Hematopoietic multipotent progenitor cell treated with erythropoietin and hydrocortisone succinate and interleukin-3 and kit ligand, for 4 days (in vitro differentiated cells): ENCODE data around the gene LHX5.

ENCODE experiments used
- DNase-seq: peaks from one replicate; pipeline ENCODE4 v3.0.0-alpha.2; 2015

LHX5 gene

GRCh38 chr12:113438523-113439300 is 33.0 kb downstream of the LHX5 start:
- DNase-seq: no peak

DNA sequence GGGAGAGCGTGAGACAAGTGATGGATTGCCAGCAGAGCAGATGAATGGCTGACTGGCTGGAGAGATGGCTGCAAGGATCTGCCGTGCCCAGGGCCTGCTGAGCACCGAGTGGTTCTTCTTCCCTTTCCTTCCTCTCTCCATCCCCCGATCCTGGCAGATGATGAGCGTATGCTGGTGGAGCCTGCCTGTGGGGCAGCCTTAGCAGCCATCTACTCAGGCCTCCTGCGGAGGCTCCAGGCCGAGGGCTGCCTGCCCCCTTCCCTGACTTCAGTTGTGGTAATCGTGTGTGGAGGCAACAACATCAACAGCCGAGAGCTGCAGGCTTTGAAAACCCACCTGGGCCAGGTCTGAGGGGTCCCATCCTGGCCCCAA is 34.0 kb downstream of the LHX5 start:
- no peak for DNase-seq

DNA sequence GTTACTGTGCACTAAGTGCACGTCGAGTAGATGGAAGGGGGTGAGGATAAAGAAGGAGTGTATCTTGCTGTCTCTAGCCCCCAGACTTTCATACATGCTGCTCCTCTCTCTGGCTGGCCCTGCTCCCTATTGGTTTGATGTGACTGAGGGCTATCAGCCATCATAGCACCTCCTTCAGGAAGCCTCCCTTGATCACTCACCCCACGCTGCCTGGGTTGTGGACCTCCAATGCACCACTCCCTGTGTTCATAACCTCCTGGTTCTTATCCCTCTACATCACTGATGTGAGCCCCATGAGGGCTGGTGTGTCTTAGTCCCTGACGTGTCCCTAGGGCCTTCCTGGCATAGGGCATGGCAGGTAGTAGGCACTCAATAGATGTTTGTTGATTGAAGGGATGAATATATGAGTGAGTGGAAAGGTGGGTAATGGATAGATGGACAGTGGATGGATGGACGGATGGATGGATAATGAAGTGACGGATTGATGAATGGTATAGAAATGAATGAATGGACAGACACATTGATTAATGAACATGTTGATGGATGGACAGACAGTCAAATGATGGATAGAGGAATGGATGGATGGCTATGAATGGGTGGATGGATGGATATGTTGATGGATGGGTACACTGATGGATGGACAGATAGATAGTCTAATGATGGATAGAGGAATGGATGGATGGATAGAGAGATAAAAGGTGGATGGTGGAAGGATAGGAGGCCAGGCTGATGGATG is 34.5 kb downstream of the LHX5 start:
- DNase-seq: no peak

DNA sequence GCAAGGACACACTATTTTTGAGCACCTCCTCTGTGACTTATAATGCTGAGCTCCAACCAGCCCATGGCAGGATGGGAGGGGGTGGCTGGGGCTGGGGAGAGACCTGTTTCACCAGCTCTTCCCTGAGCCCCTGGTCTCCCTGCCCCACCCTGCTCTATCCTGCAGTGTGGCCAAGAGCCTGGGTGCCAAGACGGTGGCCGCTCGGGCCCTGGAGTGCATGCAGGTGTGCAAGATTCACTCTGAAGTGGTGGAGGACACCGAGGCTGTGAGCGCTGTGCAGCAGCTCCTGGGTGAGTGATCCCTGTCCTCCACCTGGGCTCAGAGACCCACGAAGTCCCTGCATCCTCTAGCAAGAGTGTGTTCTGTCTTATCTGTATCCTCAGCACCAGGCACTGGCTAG is 35.1 kb downstream of the LHX5 start:
- no peak for DNase-seq

- DNase-seq: no peak
These were observed 36.3 kb downstream of the LHX5 start for GRCh38 chr12:113435367-113435766.

DNA sequence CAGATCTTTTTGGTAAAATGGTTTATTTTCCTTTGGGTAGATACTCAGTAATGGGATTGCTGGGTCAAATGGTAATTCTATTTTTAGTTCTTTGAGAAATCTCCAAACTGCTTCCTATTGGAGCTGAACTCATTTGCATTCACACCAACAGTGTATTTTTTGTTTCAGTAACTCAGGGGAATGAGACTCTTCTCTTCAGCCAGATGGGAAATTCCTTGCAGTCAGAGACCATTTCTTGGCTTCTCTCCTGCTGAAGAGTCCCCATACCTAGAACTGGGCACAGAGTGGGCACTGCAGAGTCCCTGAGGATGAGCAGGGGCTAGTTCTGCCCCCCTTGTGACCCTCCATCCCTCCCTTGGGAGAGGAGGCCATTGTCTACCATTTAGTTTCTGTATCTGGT is 38.7 kb downstream of the LHX5 start:
- no peak for DNase-seq

DNA sequence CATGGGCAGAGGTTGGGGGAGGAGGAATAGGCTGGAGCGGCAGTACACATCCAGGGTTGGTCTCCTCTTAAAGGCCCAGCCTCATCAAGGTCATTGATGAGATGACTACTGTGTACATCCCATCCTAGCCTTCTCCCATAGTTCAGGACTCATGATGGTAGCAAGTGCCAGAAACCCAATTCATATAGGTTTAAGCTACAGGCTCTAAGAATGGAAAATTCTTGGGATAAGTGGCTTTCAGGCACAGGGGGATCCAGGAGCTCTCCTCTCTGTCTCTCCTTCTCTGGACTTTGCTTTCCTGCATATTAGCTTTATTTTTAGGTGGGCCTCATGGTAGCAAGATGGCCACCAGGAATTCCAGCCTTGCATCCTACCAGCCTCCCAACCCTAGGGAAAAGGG is 43.2 kb downstream of the LHX5 start:
- DNase-seq: no peak

- no peak for DNase-seq
These were observed 43.8 kb downstream of the LHX5 start for GRCh38 chr12:113427882-113428281.

DNA sequence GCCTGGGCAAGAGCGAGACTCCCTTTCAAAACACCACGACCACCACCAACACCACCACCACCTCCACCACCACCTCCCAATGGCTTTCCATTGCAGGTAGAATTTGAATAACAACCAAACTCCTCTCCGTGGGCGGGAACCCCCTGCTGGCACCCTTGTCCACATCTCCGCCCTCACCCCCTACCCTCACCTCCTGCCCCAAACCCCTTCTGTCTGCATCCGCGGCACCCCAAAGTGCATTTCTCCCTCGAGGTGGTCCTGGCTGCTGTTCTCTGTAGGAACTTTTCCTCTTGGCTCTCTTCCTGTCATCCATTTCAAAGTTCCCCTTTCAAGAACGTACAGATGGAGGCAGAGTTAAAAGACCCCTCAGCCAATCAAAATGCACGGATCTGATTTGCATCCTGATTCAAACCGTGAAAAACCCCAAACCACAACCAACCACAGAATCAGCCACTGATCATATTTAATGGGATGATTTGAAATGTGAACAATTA is 45.7 kb downstream of the LHX5 start:
- DNase-seq: no peak

GRCh38 chr12:113424915-113425823 is 46.5 kb downstream of the LHX5 start:
- DNase-seq: peak; percentile 77

DNA sequence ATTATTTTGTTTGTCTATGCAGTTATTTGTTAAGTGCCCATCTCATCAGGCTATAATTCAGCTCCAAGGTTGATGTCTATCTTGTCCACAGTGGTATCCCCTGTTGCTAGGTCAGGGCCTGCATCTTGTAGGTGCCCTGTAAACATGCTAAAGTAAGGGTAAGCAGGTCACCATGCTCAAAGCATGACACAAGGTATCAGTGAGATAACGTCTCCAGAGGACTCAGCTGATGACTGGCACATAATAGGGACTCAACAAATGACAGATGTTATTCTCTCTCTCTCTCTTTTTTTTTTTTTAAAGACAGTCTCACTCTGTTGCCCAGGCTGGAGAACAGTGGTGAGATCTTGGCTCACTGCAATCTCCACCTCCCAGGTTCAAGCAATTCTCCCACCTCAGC is 47.2 kb downstream of the LHX5 start:
- peak; percentile 24 for DNase-seq

- DNase-seq: peak; percentile 31
These were observed 48.6 kb downstream of the LHX5 start for GRCh38 chr12:113422886-113423669.

DNA sequence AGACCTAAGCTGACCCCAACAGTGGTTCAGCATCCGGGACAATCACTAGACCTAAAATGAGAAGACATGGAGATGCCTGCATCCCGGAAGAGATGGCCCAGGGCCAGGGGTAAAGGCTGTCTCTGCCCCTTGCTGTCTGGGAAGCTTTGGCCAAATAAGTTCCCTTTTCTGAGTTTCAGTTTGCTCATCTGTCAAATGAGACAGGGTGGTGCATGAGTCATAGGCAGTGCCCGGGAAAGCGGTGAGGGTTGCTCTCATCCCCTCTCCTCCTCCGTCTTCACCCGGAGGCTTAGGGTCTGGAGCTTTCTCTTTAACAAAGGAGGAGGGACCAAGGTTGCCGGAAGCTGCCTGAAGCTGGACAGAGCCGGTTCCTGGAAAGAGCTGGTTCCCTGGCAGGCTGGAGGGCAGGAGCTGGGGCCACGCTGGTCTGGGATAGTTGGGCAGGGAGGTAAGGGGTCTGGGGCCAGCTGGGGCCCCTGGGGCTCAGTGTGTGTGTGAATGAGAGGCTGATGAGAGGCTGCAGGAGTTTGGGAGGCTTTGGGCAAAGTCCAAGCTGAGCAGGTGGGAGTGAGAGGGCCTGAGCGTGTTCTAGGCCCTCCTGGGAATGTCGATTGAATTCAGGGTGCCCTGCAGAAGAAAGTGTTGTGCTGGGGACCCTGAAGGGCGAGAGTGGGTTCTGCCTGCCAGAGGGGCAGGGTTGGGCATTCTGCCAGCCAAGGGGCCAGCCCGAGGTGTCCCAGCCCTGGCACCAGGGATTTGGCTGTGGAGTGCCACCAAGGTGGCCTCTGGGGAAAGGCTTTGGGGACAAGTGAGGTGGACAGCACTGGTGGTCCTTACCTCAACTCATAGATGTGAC is 49.4 kb downstream of the LHX5 start, which contains the start of gene SDSL:
SDSL (plus strand) TSS at position 351 of the 856 bp plus-strand sequence. CDS start 5,603 bp downstream, outside the sequence.
- DNase-seq: peak; percentile 97

DNA sequence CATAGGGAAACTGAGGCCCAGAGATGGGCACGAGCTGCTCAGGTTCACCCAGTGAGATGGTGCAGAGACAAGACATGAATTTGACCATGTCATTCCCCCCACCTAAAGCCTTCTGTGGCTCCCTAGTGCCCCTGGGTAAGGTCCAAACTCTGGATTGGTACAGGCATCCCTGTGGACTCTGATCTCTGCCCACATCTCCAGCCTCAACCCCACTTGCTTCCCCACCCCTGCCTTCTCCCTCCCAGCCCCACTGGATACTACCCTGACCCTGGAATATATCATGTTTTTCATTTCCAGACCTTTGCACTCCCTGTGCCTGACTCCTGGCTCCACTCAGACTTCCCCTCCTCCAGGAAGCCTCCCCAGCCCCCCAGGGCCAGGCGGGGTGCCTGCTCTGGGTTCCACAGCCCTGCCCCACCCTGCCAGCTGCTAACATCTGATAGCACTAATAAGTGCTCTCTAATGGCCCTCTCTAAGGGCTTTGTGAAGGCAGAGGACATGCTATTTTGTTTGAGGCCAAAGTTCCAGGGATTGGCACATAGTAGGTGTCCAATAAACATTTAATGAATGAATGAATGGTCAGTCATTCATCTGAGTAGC is 50.6 kb downstream of the LHX5 start:
- DNase-seq: peak; percentile 91

- DNase-seq: no peak
These were observed 53.3 kb downstream of the LHX5 start for GRCh38 chr12:113418213-113418879.

DNA sequence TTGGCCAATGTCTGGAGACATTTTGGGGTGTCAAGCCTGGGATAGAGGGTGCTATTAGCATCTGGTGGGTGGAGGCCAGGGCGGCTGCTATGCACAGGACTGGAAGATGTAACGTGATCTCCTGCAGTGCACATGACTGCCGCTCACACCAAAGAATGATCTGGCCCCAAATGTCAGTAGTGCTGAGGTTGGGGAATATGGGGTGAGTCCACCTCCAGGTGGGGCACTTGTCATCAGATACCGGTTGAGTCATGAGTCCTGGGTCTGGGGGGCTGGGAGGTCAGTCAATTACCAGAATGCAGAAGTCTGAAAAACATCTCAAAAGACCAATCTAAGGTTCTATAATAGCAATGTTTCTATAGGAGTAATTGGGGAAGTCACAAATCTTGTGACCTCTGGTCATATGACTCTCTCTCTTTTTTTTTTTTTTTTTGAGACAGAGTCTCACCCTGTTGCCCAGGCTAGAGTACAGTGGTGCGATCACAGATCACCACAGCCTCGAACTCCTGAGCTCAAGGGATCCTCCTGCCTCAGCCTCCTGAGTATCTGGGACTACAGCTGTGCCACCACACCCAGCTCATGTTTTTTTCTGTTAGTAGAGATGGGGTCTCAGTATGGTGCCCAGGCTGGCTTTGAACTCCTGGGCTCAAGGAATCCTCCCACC is 55.4 kb downstream of the LHX5 start:
- peak; percentile 77 for DNase-seq

- DNase-seq: no peak
These were observed 57.1 kb downstream of the LHX5 start for GRCh38 chr12:113414519-113415038.

DNA sequence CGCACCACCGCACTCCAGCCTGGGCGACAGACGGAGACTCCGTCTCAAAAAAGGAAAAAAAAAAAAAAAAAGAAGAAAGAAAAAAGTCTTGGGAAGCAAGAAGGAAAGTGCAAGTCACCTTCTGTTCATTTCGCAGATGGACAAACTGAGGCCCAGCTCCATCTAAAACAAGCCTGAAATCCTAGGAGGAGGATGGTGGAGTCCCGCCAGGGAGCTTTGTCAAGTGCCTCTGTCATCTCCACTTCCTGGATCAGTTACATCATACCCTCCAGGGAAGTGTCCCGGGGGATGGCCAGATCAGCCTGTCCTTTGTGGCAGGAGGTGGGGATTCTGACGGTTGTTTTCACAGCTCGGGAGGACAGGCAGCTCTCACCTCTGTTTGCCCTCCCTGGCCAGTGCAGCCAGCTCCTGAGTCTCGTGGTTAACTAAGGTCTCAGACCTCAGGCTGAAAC is 58.2 kb downstream of the LHX5 start:
- no peak for DNase-seq
